K562 (cell line): ENCODE data around the gene EFR3B. TPM values are rescaled to one million over a fixed set of nuclear protein-coding genes. Genes with fewer than 3 reads are reported as not detected.
"Not testable (repeated sequence)": the region's sequence is repeated elsewhere in the genome, so short reads cannot be mapped to it uniquely, and the experiment has no call there.

Experiments
- ATAC-seq: fragments of 200-7000 bp; cut with Tn5 transposase; 3 replicates; pipeline ENCODE4 v1.9.1; 2020; ENCODE audit warnings: moderate library complexity
- BruUV-seq: library from RNA; stranded (reverse); fragments of 400-500 nt; replicated peaks from 2 replicates; lab custom pipeline; 2021; lab: Mats Ljungman, UMichigan
- CTCF ChIA-PET: fragments of 300-600 bp; formaldehyde crosslinking; extraction: SDS; loops from one replicate; lab custom pipeline; 2021; ENCODE audit warnings: low intra/inter-chr PET ratio; lab: Yijun Ruan, JAX
- POLR2A ChIA-PET: fragments of 300-600, 350-650 bp; sonication (Branson Sonifier 250); formaldehyde crosslinking; extraction: SDS; loops from one replicate; lab custom pipeline; 2021; ENCODE audit warnings: antibody characterized with exemption, inconsistent platforms; lab: Yijun Ruan, JAX
- DNase-seq, 4 experiments: peaks; one replicate each; pipeline versions ENCODE4 v3.0.0 to v3.0.0-alpha.2; 2011 to 2018; ENCODE audit warnings: low spot score in 3 of 4, mixed read lengths in 3 of 4; ENCODE audit errors: extremely low read depth in 1 of 4
- FAIRE-seq: peaks from 2 replicates; lab custom pipeline; 2011; peaks lifted over from hg19 to GRCh38; lab: Jason Lieb, UNC
- H2AFZ ChIP-seq: 2 replicates; pipeline ENCODE4 v1.6.0; 2011; ENCODE audit warnings: low read depth, low read length, control low read depth, inconsistent platforms
- H3K27ac ChIP-seq: fragments of 200-600 bp; 3 replicates; pipeline ENCODE4 v1.8.0; 2011; ENCODE audit warnings: low read depth, mild to moderate bottlenecking, control low read depth, inconsistent platforms, low read length, moderate library complexity, mixed read lengths; ENCODE audit errors: extremely low read depth
- H3K27me3 ChIP-seq, 2 experiments: fragments of 300-600 bp in 1 of 2; 2 replicates in 1 of 2; 3 replicates in 1 of 2; pipeline versions ENCODE4 v1.6.0 to v1.8.0; 2011; ENCODE audit warnings: inconsistent platforms in 2 of 2, low read length in 2 of 2, mild to moderate bottlenecking in 1 of 2, mixed read lengths in 1 of 2, moderate library complexity in 1 of 2; ENCODE audit not compliant: control insufficient read depth in 2 of 2, insufficient read depth in 2 of 2
- H3K36me3 ChIP-seq: fragments of 300-600 bp; 3 replicates; pipeline ENCODE4 v1.8.0; 2011; ENCODE audit warnings: mild to moderate bottlenecking, low read length, inconsistent platforms; ENCODE audit not compliant: control insufficient read depth, insufficient read depth
- H3K4me1 ChIP-seq, 2 experiments: fragments of 200-600 bp in 1 of 2; replicated peaks in 1 of 2; 2 replicates in 1 of 2; 3 replicates in 1 of 2; pipeline versions ENCODE4 v1.5.1 to v1.8.0; 2011; ENCODE audit warnings: inconsistent platforms in 2 of 2, low read length in 2 of 2, mild to moderate bottlenecking in 1 of 2, mixed read lengths in 1 of 2, moderate library complexity in 1 of 2; ENCODE audit not compliant: control insufficient read depth in 2 of 2, insufficient read depth in 2 of 2
- H3K4me2 ChIP-seq: 2 replicates; pipeline ENCODE4 v1.6.1; 2011; ENCODE audit warnings: low read length, control low read depth, inconsistent platforms, mixed read lengths; ENCODE audit not compliant: insufficient read depth
- H3K4me3 ChIP-seq: fragments of 200-600 bp; sonication (generic), shearing (Covaris generic); 2 replicates; pipeline ENCODE4 v1.5.1; 2016; ENCODE audit warnings: control low read depth, inconsistent platforms
- H3K79me2 ChIP-seq: fragments of 200-600 bp; 3 replicates; pipeline ENCODE4 v1.8.0; 2011; ENCODE audit warnings: low read length, inconsistent platforms; ENCODE audit not compliant: control insufficient read depth, insufficient read depth
- H3K9ac ChIP-seq, 2 experiments: 2 replicates each; pipeline versions ENCODE4 v1.6.0 to v1.6.1; 2011; ENCODE audit warnings: low read depth in 2 of 2, low read length in 2 of 2, control low read depth in 1 of 2, inconsistent platforms in 1 of 2, mild to moderate bottlenecking in 1 of 2, mixed read lengths in 1 of 2; ENCODE audit not compliant: insufficient read depth in 1 of 2
- H3K9me1 ChIP-seq: one replicate; pipeline ENCODE4 v1.6.0; 2011; ENCODE audit warnings: inconsistent platforms, mild to moderate bottlenecking, low read length, moderate library complexity; ENCODE audit not compliant: control insufficient read depth, insufficient read depth
- H3K9me3 ChIP-seq: replicated peaks from 2 replicates; pipeline ENCODE4 v1.5.1; 2011; ENCODE audit warnings: low read depth, low read length, inconsistent platforms; ENCODE audit not compliant: control insufficient read depth, insufficient read depth
- H4K20me1 ChIP-seq: replicated peaks from 2 replicates; pipeline ENCODE4 v1.6.1; 2011; ENCODE audit warnings: low read length, inconsistent platforms, mixed read lengths; ENCODE audit not compliant: control insufficient read depth, insufficient read depth
- CAMTA2 ChIP-seq: fragments of 250-450 bp; sonication (Bioruptor Pico); conservative IDR thresholded peaks from 2 replicates; pipeline ENCODE4 v1.5.1; 2022
- CBFA2T3 ChIP-seq: fragments of 450-650 bp; IDR thresholded peaks from 2 replicates; pipeline ENCODE4 v1.6.1; 2017
- GATAD2A ChIP-seq: fragments of 450-650 bp; IDR thresholded peaks from 2 replicates; pipeline ENCODE4 v1.6.1; 2017
- OTX1 ChIP-seq: fragments of 450-650 bp; formaldehyde crosslinking; IDR thresholded peaks from 2 replicates; pipeline ENCODE4 v1.4.0; 2022; ENCODE audit warnings: mild to moderate bottlenecking
- RBM25 ChIP-seq: fragments of 200-400 bp; formaldehyde crosslinking; IDR thresholded peaks from 2 replicates; pipeline ENCODE4 v1.6.1; 2018; ENCODE audit warnings: low read length, low read depth, moderate library complexity; ENCODE audit not compliant: severe bottlenecking
- TCF3 ChIP-seq: sonication (generic); formaldehyde crosslinking; IDR thresholded peaks from 2 replicates; pipeline ENCODE4 v1.4.0; 2020; ENCODE audit warnings: mild to moderate bottlenecking, missing genetic modification reagents
- ZC3H11A ChIP-seq: IDR thresholded peaks from 2 replicates; pipeline ENCODE4 v1.6.1; 2012; ENCODE audit warnings: low read depth, low read length, improper control_type of control experiment
- WGBS: fragments of 100-300 bp; shearing (Covaris generic); methylation state at CpG from one replicate; pipeline ENCODE4 v1.1.6; 2016; ENCODE audit warnings: low coverage, mixed read lengths; ENCODE audit not compliant: insufficient coverage; ENCODE audit errors: missing lambda C conversion rate; 5-methylcytosine and 5-hydroxymethylcytosine counted together
- in situ Hi-C: fragments of 300-500 bp; cut with MboI; formaldehyde crosslinking; loops from 4 replicates; pipeline ENCODE4 v1.15.0; 2018; ENCODE audit warnings: inconsistent platforms, mixed read lengths
- intact Hi-C: fragments of 100-400 bp; cut with micrococcal nuclease; formaldehyde crosslinking; loops from 2 replicates; pipeline ENCODE4 v1.14.2; 2022
- polyA plus RNA-seq, 8 experiments: library from polyadenylated mRNA; depleted of rRNA in 4 of 8; stranded (reverse) in 5 of 8; unstranded in 3 of 8; fragments of >200 nt; fragmentation: Nextera tagmentation in 2 of 8; fragmentation: Illumina TruSeq in 1 of 8; extraction: Ambion mirVana in 2 of 8; extraction: Trizol in 1 of 8; gene quantifications; 2 replicates each; pipeline versions ENCODE4 v1.2.1 to v1.2.3, GENCODE V29; 2011 to 2014; ENCODE audit warnings: inconsistent platforms in 1 of 8, missing spikeins in 1 of 8
- total RNA-seq, 7 experiments: library from RNA; depleted of rRNA in 6 of 7; stranded (reverse); fragments of >200 nt in 6 of 7; fragmentation: Illumina TruSeq in 2 of 7; extraction: Trizol in 2 of 7; gene quantifications; 2 replicates each; pipeline versions ENCODE4 v1.2.1 to v1.2.3, GENCODE V29; 2011 to 2021; ENCODE audit warnings: low replicate concordance in 1 of 7

Gene EFR3B
- total and polyA plus RNA-seq, 9 of the 15 experiments (the other 6 are each of a cell fraction or from before 2014, with no cell fraction given) = not detected

GRCh38 chr2:25132299-25132635, 90.4 kb downstream of the EFR3B start:
- ChIA-PET POLR2A (no interaction called here), CTCF (no interaction called here)
- FAIRE-seq (peak; percentile 51), DNase-seq (peak in 1 of 4 experiments; percentile 29), ATAC-seq (peak; percentile 23; the same call in 2 of the 3 replicates)
- Histone ChIP-seq H4K20me1 (peaks cover 7% of the 10 kb centered on the region; the same call in 1 of the 2 replicates), H3K79me2 (no peaks in the 10 kb centered on the region), H3K9me3 (no peaks in the 10 kb centered on the region), H3K4me2 (no peak overlapping the region), H3K27ac (no peak overlapping the region), H3K4me3 (no peak overlapping the region), H3K9ac (no peak overlapping the region; a peak in 1 of 4 replicates), H3K9me1 (no peaks in the 10 kb centered on the region), H3K27me3 (peaks cover 48 to 83% of the 10 kb centered on the region in 2 experiments; a peak in 4 of 5 replicates), H2AFZ (no peak overlapping the region), H3K36me3 (no peaks in the 10 kb centered on the region), H3K4me1 (peaks cover 2 to 12% of the 10 kb centered on the region in 2 experiments; a peak in 4 of 5 replicates)
- in situ Hi-C loops (loop anchor here (5.0 kb wide), 1 partner anchor 155 kb away; no protein-coding TSS in a partner anchor), intact Hi-C loops (no loop called here)
- WGBS = 0% methylated on average over 3 of the region's 9 CpGs
- BruUV-seq = no TSS peak
- no peak for TF ChIP-seq GATAD2A
- no peak for TF ChIP-seq CAMTA2 (CRISPR knock-in tag)
- TF ChIP-seq ZC3H11A = no peak
- 0 out of 2 replicates have a peak, but pooled peaks have one; percentile 22 for TF ChIP-seq TCF3
- TF ChIP-seq CBFA2T3 = peak; percentile 19; the same call in 1 of the 2 replicates

DNA sequence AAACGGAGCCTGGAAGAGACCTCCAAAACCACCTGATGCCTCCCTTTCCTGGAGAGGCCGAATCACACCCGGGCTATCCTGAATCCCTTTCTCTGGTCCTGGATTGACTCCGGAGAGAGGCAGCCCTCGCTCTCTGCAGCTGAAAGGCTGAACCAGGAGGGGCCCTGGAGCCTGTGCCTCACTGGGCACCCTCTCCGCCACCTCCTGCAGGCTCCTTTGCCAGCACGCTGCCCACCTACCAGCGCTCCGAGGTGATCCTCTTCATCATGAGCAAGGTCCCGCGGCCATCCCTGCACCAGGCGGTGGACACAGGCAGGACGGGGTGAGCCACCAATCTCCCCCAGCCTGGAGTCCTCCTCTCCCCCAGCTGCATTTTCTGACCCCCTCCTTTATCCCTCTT, 90.8 kb downstream of the EFR3B start:
- Histone ChIP-seq H3K4me2 (no peak overlapping the region), H3K79me2 (no peaks in the 10 kb centered on the region), H4K20me1 (peaks cover 7% of the 10 kb centered on the region; the same call in 1 of the 2 replicates), H3K36me3 (no peaks in the 10 kb centered on the region), H3K9ac (0 out of 4 replicates have a peak overlapping the region, but pooled peaks of 1 of the 2 experiments have one; percentile 18), H2AFZ (no peak overlapping the region), H3K9me1 (no peaks in the 10 kb centered on the region), H3K27me3 (peaks cover 51 to 84% of the 10 kb centered on the region in 2 experiments; a peak in 4 of 5 replicates), H3K4me3 (no peak overlapping the region), H3K4me1 (peaks cover 2 to 12% of the 10 kb centered on the region in 2 experiments; a peak in 4 of 5 replicates), H3K27ac (no peak overlapping the region)
- 24% methylated on average over 10 of the region's 13 CpGs for WGBS
- no peak for FAIRE-seq
- intact Hi-C loops = no loop called here
- no peak for DNase-seq
- ChIA-PET POLR2A (interaction anchor here (0.6 to 1.0 kb wide), 2 partner anchors 37 to 174 kb away, joined by 3 to 4 read pairs; no protein-coding TSS in a partner anchor), CTCF (no interaction called here)
- no TSS peak for BruUV-seq
- no peak for ATAC-seq
- no peak for TF ChIP-seq RBM25
- TF ChIP-seq OTX1 (CRISPR knock-in tag) = no peak
- TF ChIP-seq, all 486 proteins: peak for 0
- in situ Hi-C loops = loop anchor here (5.0 kb wide), 1 partner anchor 155 kb away; no protein-coding TSS in a partner anchor
- H3K9me3 ChIP-seq = no peaks in the 10 kb centered on the region

DNA sequence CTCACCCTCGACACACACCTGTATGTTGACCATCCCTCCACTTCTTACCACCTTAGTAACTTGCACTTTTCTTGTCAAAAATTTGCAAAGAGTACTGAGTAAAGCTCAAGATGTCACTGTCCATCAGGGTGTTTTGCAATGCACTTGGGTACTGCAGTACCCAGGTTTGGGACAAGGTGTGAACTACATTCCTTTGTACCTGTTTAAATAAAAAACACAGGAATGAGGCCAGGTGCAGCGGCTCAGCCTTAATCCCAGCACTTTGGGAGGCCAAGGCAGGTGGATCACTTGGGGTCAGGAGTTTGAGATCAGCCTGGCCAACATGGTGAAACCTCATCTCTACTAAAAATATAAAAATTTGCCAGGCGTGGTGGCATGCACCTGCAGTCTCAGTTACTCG, 98.7 kb downstream of the EFR3B start:
- H3K36me3 ChIP-seq, H3K9ac ChIP-seq, H3K4me1 ChIP-seq, H4K20me1 ChIP-seq, in situ Hi-C loops, POLR2A ChIA-PET, H3K4me2 ChIP-seq, DNase-seq, ATAC-seq, H3K4me3 ChIP-seq, H2AFZ ChIP-seq, H3K9me3 ChIP-seq, CTCF ChIA-PET, H3K27ac ChIP-seq, BruUV-seq, H3K9me1 ChIP-seq, H3K79me2 ChIP-seq, intact Hi-C loops, FAIRE-seq: not testable (repeated sequence)
- peaks cover 41 to 81% of the 10 kb centered on the region in 2 experiments for H3K27me3 ChIP-seq
- 2% methylated on average over 4 of the region's 4 CpGs for WGBS
